A673 (cell line): ENCODE data around the gene EDIL3.

ENCODE experiments used
- CTCF ChIP-seq: fragments of 300-800, 200-600 bp; sonication (generic); conservative IDR thresholded peaks from 2 replicates; pipeline ENCODE4 v1.5.1; 2017; ENCODE audit warnings: low read depth, mild to moderate bottlenecking, antibody characterized with exemption, low read length, moderate library complexity, mixed read lengths
- EZH2 ChIP-seq: fragments of 200-600 bp; sonication (generic); IDR thresholded peaks from 2 replicates; pipeline ENCODE4 v1.6.1; 2017; ENCODE audit warnings: borderline replicate concordance, low read depth, mild to moderate bottlenecking, mixed read lengths, antibody characterized with exemption, low read length; ENCODE audit not compliant: poor library complexity, severe bottlenecking

DNA sequence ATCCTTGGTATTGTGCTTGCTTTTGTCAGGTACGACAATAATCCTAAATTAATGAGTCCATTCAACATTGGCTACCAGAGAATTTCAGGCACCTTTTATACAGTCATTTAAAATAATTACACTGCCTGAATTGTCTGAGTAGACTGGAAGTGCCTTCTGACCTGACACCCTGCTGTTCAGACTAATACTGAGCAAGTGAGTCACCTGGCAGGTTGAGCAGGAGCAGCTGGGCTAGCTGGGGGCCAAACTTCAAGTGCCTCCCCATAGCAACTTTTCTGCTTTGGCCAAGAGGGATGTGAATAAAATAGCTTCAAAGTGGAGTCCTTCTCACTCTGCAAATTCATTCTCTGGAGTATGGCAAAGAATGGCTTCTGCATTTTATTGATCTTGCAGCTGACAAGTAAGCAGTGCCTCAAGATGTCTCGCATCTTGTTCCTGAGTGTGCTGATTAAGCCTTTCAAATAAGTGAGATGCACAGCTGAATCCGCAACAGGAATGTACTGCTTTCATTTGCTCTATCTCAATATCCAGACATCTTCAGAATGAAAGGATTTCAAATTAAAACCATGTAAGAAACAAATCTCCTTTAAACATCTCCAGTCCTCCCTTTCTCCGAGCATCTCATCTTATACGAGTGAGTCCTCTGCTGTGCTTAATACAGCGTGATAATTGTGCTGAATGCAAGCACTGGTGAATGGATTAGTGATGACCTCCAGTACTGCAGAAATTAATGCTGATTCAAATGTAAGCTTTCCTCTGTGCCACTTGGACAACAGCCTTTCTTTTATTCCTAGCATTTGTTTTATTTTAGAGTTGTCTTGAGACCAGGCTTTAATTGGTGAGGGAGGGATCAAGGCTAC lies 271.2 kb downstream of the EDIL3 start:
- TF ChIP-seq CTCF = no peak
- no peak for TF ChIP-seq EZH2
